CD1c-positive myeloid dendritic cell (primary cell): ENCODE measurements around the gene SLC28A3.
A peak's percentile ranks its signal among the peaks of the same experiment; 100 is the strongest.
"Not testable (repeated sequence)": the region's sequence is repeated elsewhere in the genome, so short reads cannot be mapped to it uniquely, and the experiment has no call there.

Experiments used
- DNase-seq: peaks from one replicate; pipeline ENCODE4 v3.0.0-alpha.2; 2016; ENCODE audit errors: extremely low spot score

SLC28A3 gene, protein sequence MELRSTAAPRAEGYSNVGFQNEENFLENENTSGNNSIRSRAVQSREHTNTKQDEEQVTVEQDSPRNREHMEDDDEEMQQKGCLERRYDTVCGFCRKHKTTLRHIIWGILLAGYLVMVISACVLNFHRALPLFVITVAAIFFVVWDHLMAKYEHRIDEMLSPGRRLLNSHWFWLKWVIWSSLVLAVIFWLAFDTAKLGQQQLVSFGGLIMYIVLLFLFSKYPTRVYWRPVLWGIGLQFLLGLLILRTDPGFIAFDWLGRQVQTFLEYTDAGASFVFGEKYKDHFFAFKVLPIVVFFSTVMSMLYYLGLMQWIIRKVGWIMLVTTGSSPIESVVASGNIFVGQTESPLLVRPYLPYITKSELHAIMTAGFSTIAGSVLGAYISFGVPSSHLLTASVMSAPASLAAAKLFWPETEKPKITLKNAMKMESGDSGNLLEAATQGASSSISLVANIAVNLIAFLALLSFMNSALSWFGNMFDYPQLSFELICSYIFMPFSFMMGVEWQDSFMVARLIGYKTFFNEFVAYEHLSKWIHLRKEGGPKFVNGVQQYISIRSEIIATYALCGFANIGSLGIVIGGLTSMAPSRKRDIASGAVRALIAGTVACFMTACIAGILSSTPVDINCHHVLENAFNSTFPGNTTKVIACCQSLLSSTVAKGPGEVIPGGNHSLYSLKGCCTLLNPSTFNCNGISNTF

DNA sequence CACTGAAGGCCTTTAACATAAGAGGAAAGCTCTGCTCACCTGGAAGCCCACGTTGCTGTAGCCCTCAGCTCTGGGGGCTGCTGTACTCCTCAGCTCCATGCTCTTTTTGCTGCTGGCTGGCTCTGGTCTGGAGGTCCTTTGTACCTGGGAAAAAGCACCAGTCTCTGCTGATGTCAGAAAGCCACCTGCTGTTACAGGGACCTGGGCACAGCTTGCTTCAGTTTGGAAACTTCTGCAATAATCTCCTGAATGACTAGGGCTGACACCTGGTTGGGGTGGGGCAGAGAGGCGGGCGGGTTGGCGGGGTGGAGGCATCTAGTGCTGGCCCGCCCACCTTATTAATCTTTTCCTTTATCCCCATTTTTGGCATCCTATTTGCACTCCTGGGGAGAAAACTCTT lies at the start of gene SLC28A3:
Gene SLC28A3 (minus strand): TSS at position 224 of the 400 bp plus-strand sequence. CDS start 125 bp downstream, at position 99.
- no peak for DNase-seq

DNA sequence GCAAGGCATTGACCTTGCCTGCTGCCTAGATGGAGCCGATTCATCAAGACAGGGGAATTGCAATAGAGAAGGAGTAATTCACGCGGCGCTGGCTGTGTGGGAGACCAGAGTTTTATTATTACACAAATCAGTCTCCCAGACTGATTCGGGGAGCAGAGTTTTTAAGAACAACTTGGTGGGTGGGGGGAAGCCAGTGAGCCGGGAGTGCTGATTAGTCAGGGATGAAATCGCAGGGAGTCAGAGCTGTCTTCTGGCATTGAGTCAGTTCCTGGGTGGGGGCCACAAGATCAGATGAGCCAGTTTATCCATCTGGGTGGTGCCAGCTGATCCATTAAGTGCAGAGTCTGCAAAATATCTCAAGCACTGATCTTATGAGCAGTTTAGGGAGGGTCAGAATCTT lies 49.7 kb upstream of the SLC28A3 start:
- peak; percentile 22 for DNase-seq

DNA sequence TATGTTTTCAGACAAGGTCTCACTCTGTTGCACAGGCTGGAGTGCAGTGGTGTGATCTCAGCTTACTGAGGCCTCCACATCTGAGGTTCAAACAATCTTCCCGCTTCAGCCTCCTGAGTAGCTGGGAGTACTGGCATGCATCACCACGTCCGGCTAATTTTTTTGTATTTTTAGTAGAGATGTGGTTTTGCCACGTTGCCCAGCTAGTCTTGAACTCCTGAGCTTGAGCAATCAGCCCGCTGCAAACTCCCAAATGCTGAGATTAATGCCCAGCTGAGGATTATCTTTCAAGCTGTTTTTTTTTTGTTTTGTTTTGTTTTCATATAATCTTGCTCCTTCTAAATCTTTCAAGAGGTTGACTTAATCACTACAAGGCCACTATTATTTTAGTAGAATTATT lies 47.3 kb upstream of the SLC28A3 start:
- no peak for DNase-seq

DNA sequence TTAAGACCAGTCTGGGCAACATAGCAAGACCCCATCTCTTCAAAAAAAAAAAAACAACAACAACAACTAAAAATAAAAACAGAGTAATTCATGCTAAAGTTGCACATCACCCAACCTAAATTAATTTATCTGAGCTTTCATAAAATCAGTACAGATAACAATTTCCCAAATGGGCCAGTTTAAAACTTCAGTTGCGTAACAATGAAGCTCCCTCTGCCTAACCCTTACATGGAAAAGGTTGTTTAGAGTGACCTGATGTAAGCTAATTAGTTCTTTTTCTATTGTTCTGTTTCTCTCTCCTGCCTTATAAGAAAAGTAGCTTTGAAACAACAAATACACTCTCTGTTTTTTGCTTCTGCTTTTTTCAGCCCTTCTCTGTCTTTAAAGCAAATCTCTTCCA lies 46.2 kb upstream of the SLC28A3 start:
- DNase-seq = no peak

DNA sequence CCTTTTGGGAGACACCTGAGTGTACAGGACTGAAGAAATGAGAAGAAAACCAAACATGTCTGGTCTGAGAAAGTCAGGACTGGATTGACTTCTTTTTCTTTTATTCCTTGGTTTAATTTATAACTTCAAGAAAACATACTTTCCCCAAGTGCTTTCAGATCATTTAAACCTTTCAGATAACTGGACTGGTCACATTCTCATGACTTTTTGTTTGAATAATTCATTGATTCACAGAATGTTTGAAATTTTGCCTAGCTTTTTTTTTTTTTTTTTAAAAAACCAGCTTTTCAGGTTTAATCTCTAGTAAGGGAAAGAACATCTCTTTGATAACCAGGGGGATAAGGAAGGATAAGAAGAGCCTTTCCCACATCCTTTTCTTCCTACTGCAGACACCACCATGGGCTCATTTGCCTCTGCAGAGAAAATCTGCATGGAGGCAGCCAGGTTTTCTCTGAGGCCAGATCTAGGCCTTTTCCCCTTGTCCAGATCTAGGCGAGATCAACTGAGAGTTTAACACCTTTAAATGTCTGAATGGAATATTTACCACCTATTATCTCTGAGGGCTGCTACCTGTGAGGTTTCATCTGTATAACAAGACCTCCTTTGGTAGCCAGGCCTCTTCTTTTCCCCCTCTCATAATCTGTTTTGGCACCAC lies 45.0 kb upstream of the SLC28A3 start:
- DNase-seq = no peak

DNA sequence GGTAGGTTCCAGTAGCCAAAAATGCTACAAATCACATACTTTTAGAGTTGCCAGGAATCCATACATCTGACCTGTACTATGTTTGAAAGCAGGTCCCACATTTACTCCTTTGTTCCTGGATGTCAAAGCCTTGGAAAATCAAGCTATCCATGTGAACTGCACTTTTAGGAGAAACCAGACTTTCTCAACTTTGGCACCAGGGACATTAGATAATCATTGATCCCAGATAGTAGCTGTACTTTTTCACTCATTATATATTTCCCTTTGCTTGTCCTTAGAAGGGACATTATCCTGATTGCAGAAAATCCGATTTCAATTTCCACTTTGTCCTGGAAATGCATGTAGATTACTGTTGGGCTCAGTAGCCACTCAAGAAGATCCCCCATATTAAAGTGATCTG lies 44.1 kb upstream of the SLC28A3 start:
- DNase-seq = no peak

DNA sequence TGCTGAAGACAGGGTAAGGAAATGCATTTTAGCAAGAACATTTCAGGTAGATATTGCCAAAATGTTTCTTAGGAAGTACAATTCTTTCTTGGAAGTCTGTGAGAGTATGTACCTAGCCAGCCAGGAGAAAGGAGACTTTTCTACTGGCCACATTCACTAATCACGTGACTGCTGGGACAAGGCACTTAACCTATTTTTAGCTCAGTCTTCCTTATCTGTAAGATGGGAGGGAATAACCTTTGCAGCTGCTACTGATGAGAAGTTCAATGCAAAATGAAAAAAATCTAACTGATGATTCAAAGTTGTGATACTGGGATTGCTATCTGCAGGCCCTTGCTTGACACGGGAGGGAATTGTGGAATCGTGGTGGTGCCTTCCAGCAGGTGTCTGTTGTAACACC lies 42.6 kb upstream of the SLC28A3 start:
- DNase-seq = no peak

DNA sequence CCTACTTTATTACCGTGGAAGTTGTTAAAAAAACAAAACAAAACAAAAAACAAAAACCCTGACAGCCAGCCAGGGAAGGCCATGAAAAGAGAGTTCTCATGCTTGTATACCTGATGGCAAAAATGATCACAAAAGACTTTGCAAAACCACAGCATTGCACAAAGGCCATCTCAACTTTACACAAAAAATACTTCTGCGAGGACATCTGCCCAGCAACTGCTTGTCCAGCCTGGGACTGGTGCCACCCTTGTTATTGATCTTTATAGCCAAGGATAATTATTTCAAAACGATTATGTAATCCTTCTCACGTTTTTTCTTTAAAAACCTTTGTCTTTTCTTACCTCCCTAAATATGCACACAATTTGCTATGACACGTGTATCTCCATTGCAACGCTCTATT lies 42.2 kb upstream of the SLC28A3 start:
- DNase-seq = no peak

DNA sequence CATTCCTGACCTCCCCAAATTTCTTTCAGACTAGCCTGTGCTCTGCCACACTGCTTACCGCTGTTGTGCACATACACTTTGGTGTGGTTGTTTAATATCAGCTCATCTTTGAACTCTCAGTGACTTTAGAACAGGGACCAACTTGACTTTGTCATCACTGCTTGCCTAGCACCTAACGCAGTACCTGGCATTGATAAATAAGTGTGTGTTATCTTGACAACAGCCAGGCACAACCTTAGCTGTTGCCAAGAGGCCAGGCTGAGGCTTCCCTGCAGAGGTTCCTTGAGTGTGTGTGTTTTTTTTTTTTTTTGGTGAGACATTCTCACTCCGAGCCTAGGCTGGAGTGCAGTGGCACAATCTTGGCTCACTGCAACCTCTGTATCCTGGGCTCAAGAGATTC lies 41.0 kb upstream of the SLC28A3 start:
- DNase-seq = no peak

DNA sequence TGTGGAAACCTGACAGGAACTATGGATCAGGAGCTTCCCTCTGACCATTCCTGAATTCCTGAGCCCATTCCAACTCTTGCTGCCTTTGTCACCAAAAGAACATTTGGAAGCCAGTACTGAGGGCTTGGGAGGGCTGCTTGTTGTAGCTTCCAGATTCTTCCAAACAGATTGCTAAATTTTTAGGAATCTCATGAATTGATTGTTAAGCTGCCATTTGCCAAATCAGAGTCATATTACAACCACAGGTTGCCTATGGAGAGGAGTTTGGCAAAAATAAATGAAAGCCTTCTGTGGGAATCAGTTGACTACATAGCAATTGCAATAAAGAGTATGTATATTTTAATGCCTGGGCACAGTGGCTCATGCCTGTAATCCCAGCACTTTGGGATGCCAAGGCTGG lies 39.2 kb upstream of the SLC28A3 start:
- DNase-seq = no peak

DNA sequence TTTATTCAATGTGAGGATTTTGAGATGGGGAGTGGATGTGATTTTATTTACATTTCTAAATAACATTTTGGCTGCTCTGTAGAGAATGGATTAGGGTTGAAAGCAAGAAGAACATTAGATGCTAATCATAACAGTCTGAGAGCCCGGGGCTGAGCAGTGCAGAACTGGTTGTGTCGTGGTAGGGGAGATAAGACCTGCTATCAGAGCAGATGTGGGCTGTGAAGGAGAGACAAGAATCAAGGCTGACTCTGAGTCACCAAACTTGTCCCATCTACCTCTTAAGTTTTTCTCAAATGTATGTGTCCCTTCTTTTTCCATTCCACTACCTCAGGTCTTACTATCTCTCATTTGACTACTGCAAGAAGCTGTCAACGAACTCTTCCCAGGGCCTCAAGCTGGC lies 35.4 kb upstream of the SLC28A3 start:
- DNase-seq = no peak

DNA sequence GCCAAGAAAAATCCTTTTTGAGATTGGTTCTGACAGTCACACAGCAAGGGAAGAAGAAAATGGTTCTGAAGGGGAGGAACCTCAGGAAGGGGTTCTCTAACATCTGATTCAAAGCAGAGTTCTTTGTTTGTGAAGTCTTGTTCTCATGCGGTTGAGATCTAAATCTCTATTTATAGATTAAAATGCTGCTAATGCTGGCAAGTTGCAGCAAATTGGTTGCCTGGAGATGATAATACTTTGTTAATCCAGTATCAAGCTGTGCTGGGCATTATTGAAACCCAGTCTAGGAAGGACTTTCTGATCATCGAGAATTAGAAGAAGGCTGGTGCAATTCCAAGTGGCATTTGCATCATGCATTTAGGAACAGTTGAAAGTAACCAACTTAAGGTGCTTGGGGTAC lies 34.0 kb upstream of the SLC28A3 start:
- no peak for DNase-seq

DNA sequence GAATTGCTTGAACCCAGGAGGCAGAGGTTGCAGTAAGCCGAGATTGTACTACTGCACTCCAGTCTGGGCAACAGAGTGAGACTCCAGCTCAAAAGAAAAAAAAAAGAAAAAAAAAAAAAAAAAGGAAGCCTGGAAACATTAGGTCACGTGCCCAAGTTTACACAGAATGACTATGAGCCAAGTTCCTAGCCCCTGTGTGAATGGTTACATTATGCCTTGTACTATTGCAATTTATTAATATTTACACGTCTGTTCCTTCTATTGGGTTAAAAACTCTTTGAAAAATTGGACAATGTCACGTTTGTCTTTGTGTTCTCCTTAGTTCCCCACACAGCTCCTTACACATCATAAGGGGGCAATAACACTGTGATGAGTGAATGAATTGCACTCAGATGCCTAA lies 33.5 kb upstream of the SLC28A3 start:
- DNase-seq = peak; percentile 53

DNA sequence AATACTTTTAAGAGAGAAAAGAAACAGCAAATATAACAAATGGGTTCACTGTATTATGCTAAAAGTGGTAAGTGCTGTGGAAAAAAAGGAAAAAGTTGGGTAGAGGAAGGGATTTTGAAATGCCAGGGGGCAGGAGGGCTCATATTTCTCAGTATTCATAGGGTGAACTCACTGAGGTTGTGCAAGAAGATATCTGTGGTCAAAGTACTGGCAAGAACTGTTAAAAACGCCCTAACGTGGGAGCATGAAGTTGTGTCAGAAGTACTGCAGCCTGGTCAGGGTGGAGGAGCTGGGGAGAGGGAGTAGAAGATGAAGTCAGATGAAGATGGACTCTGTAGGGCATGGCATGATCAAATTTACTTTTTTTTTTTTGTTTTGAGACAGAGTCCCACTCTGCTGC lies 31.2 kb upstream of the SLC28A3 start:
- DNase-seq = peak; percentile 86

DNA sequence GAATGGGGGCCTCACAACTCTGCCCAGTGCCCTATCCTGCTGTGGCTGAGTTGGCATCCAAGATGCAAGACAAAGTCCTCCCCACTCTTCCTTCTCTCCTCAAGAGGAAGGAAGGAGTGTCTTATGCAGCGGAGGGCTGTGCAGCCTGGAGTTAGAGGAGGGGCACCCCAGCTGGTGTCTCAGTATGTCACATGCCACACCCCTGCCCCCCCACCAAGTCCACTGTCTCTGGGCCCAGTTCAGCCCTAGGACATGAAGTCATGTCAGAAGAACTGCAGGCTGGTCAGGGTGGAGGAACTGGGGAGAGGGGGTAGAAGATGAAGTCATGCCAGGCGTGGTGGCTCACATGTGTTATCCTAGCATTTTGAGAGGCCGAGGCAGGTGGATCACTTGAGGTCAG lies 28.0 kb upstream of the SLC28A3 start:
- peak; percentile 7 for DNase-seq

DNA sequence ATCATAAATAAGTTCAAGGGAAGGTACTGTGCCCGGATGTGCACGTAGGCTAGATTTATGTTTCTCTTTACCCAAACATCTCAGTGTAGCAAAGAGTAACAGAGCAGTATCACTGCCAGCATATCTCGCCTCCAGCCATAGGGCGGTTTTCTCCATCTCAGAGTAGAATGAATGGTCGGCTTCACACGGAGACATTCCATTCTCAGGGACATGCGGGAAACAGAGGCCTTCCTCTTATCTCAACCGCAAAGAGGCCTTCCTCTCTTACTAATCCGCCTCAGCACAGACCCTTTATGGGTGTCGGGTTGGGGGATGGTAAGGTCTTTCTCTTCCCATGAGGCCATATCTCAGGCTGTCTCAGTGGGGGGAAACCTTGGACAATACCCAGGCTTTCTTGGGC lies 27.2 kb upstream of the SLC28A3 start:
- DNase-seq = not testable (repeated sequence)

DNA sequence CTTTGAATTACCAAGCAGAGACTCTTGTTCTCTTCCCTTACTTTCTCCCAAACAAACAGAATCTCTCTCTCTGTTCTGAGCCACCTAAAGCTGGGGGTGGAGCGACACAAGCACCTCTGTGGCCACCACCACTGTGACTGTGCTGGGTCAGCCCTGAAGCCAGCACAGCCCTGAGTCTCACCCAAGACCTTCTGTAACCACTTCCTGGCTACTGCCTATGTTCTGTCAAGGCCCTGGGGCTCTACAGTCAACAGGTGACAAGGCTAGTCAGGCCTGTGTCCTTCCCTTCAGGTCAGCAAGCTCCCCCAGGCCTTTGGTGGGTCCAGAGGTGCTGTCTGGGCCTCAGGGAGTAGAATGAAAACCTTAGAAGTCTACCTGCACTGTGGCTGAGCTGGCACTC lies 26.1 kb upstream of the SLC28A3 start:
- DNase-seq = no peak

DNA sequence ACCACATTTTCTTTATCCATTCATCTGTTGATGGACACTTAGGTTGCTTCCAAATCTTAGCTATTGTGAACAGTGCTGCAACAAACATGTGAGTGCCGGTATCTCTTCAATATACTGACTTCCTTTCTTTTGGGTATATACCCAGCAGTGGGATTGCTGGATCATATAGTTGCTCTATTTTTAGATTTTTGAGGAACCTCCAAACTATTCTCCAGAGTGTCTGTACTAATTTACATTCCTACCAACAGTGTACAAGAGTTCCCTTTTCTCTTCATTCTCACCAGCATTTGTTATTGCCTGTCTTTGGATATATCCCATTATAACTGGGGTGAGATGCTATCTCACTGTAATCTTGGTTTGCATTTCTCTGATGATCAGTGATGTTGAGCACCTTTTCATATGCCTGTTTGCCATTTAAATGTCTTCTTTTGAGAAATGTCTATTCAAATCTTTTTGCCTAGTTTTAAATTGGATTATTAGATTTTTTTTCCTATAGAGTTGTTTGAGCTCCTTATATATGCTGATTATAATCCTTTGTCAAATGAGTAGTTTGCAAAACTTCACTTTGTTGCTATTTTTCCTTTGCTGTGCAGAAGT lies 24.4 kb upstream of the SLC28A3 start:
- peak; percentile 63 for DNase-seq

DNA sequence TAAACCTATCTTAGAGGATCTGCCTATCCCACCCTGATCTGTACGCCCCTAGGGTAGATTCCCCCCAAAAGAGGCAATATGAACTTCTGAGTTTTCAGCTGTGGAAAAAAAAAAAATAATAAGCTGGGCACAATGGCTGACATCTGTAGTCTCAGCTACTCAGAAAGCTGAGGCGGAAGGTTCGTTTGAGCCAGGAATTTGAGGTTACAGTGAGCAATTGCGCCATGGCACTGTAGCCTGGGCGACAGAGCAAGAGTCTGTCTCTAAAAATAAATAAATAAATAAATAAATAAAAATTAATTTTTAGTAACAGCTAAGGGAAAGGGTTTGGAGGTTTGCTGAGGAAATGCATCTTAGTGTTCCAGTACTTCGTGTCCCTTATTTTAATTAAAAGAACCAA lies 21.1 kb upstream of the SLC28A3 start:
- DNase-seq = no peak

DNA sequence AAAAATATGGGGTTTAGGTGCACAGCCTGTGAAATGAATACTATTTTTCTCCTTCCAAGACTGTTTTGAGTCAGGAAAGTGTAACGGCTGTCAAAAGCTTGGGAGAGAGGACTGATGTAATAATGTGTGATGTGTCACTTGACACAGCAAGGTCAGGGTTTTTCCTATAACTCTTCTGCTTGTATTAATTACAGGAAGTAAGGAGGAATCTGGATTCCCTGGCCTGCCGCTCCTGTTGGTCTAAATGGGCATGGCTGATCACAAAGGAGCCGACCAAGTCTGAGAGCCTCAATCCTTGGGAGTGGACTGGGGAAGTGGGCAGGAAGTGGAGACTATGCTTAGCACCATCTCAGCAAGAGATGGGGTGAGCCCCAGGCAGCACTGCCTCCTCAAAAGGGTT lies 16.7 kb upstream of the SLC28A3 start:
- peak; percentile 19 for DNase-seq

DNA sequence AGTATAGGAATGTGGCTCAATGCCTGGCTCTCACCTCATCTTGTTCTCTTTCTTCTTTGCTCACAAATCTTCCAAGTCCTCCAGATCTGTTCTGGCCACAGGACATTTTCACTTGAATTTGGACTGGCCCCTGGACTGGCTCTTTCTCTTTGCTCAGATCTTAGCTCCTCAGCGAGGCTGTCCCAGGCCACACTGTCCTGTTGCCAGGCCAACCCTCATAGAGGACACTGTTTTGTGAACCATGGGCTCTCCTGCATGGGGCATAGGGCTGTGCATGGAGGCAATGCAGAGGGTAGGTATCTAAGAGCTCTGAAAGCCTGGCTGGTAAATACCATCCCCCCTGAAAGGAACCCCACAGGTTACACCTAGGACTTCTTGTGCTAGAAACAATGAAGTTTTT lies 13.5 kb upstream of the SLC28A3 start:
- DNase-seq = no peak

DNA sequence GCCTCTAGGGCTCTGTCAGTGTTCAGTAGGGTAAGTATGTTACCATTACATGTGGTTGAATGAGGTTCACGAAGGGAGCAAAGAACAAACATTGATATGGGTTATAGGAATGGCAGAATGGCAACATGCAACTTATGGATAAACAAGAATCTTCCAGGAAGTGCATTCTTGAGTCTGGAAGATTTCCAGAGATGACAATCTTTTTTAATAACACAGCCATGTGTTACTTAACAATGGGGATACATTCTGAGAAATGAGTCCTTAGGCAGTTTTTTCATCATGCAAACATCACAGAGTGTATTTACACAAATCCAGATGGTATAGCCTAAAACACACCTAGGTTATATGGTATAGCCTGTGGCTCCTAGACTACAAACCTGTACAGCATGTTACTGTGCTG lies 9.1 kb upstream of the SLC28A3 start:
- DNase-seq = no peak

DNA sequence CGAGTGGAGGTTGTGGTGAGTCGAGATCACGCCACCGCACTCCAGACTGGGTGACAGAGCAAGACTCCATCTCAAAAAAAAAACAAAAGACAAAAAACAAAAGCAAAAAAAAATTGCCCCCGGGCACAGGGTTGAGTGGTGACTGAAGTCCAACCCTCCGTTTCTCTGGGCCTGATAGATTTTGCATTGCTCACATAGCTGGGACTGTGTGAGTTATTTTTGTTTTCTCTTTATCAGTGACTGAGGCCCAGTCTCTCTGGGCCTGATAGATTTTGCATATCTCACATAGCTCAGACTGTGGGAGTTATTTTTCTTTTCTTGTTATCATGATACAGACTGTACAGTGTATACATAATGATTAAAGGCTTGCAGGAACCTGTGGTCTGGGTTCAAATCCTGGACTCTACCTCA lies 2.6 kb upstream of the SLC28A3 start:
- no peak for DNase-seq
